ENCODE measurements around the gene KIF26B. TPM values are rescaled to one million over a fixed set of nuclear protein-coding genes. Genes with fewer than 3 reads are reported as not detected.

KIF26B gene
- total and polyA plus RNA-seq, 2 experiments from 2014 or later, result 0.03 to 0.76 TPM

DNA sequence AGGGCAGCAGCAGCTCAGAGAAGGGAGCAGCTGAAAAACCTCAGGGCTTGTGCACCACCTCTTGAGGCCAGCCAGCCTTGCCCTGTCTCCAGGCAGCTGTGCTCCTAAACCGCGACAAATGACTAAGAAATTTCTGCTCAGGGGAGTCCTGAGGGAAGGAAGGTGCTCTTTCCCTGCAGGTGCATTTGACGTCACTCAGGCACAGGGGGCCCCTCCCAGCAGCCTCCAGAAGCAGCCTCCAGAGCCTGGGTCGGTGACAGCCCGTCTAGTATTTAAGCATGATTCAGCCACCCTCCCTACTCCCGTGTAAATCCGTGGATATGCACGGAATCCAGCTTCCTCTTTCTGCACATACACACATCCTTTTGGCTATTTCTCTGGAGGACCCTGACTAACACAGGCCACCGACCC, 560.5 kb downstream of the KIF26B start:
- Mint-ChIP-seq H3K9me3 (no peaks in the 10 kb centered on the region), H3K36me3 (ENCODE audit: low read depth) (no peaks in the 10 kb centered on the region), H3K4me3 (no peak overlapping the region), H3K27me3 (ENCODE audit: insufficient read depth, low read depth, poor library complexity) (peaks cover 8% of the 10 kb centered on the region), H3K27ac (no peak overlapping the region), H3K4me1 (peaks cover 17% of the 10 kb centered on the region; the same call in 2 of the 3 replicates)
- no peaks in the 10 kb centered on the region for H3F3A ChIP-seq (replicated peaks; ENCODE audit: low read depth)
- H3K27ac ChIP-seq (ENCODE audit: low read depth), result no peak overlapping the region
- H3K27me3 ChIP-seq (ENCODE audit: insufficient read depth), result no peaks in the 10 kb centered on the region
- H3K4me1 ChIP-seq (ENCODE audit: insufficient read depth), result no peaks in the 10 kb centered on the region
- no peaks in the 10 kb centered on the region for H4K20me1 ChIP-seq (replicated peaks; ENCODE audit: insufficient read depth)
- H3K79me2 ChIP-seq (replicated peaks; ENCODE audit: insufficient read depth), result no peaks in the 10 kb centered on the region
- no peak for DNase-seq (ENCODE audit: low spot score)
- no peak overlapping the region for H3K4me2 ChIP-seq
- TF ChIP-seq NANOG (IDR thresholded peaks at IDR 0.05; ENCODE audit: borderline replicate concordance) (no peak), ZNF331 (CRISPR knock-in tag; IDR thresholded peaks at IDR 0.05; ENCODE audit: low read depth) (no peak), EZH2 (IDR thresholded peaks at IDR 0.05; ENCODE audit: low read depth, unreplicated experiment) (no peak), EZH2phosphoT487 (IDR thresholded peaks at IDR 0.05; ENCODE audit: unreplicated experiment) (no peak), JUNB (IDR thresholded peaks at IDR 0.05; ENCODE audit: unreplicated experiment) (no peak), STAT1 (IDR thresholded peaks at IDR 0.05; ENCODE audit: unreplicated experiment) (no peak), POLR2AphosphoS5 (IDR thresholded peaks at IDR 0.05; ENCODE audit: low read depth) (no peak), CREB1 (CRISPR knock-in tag; IDR thresholded peaks at IDR 0.05; ENCODE audit: low read depth) (no peak), ZNF114 (CRISPR knock-in tag; IDR thresholded peaks at IDR 0.05) (no peak)
- TF ChIP-seq, protein P1, sequence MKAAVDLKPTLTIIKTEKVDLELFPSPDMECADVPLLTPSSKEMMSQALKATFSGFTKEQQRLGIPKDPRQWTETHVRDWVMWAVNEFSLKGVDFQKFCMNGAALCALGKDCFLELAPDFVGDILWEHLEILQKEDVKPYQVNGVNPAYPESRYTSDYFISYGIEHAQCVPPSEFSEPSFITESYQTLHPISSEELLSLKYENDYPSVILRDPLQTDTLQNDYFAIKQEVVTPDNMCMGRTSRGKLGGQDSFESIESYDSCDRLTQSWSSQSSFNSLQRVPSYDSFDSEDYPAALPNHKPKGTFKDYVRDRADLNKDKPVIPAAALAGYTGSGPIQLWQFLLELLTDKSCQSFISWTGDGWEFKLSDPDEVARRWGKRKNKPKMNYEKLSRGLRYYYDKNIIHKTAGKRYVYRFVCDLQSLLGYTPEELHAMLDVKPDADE (IDR thresholded peaks at IDR 0.05), result no peak
- TF ChIP-seq, protein P2, sequence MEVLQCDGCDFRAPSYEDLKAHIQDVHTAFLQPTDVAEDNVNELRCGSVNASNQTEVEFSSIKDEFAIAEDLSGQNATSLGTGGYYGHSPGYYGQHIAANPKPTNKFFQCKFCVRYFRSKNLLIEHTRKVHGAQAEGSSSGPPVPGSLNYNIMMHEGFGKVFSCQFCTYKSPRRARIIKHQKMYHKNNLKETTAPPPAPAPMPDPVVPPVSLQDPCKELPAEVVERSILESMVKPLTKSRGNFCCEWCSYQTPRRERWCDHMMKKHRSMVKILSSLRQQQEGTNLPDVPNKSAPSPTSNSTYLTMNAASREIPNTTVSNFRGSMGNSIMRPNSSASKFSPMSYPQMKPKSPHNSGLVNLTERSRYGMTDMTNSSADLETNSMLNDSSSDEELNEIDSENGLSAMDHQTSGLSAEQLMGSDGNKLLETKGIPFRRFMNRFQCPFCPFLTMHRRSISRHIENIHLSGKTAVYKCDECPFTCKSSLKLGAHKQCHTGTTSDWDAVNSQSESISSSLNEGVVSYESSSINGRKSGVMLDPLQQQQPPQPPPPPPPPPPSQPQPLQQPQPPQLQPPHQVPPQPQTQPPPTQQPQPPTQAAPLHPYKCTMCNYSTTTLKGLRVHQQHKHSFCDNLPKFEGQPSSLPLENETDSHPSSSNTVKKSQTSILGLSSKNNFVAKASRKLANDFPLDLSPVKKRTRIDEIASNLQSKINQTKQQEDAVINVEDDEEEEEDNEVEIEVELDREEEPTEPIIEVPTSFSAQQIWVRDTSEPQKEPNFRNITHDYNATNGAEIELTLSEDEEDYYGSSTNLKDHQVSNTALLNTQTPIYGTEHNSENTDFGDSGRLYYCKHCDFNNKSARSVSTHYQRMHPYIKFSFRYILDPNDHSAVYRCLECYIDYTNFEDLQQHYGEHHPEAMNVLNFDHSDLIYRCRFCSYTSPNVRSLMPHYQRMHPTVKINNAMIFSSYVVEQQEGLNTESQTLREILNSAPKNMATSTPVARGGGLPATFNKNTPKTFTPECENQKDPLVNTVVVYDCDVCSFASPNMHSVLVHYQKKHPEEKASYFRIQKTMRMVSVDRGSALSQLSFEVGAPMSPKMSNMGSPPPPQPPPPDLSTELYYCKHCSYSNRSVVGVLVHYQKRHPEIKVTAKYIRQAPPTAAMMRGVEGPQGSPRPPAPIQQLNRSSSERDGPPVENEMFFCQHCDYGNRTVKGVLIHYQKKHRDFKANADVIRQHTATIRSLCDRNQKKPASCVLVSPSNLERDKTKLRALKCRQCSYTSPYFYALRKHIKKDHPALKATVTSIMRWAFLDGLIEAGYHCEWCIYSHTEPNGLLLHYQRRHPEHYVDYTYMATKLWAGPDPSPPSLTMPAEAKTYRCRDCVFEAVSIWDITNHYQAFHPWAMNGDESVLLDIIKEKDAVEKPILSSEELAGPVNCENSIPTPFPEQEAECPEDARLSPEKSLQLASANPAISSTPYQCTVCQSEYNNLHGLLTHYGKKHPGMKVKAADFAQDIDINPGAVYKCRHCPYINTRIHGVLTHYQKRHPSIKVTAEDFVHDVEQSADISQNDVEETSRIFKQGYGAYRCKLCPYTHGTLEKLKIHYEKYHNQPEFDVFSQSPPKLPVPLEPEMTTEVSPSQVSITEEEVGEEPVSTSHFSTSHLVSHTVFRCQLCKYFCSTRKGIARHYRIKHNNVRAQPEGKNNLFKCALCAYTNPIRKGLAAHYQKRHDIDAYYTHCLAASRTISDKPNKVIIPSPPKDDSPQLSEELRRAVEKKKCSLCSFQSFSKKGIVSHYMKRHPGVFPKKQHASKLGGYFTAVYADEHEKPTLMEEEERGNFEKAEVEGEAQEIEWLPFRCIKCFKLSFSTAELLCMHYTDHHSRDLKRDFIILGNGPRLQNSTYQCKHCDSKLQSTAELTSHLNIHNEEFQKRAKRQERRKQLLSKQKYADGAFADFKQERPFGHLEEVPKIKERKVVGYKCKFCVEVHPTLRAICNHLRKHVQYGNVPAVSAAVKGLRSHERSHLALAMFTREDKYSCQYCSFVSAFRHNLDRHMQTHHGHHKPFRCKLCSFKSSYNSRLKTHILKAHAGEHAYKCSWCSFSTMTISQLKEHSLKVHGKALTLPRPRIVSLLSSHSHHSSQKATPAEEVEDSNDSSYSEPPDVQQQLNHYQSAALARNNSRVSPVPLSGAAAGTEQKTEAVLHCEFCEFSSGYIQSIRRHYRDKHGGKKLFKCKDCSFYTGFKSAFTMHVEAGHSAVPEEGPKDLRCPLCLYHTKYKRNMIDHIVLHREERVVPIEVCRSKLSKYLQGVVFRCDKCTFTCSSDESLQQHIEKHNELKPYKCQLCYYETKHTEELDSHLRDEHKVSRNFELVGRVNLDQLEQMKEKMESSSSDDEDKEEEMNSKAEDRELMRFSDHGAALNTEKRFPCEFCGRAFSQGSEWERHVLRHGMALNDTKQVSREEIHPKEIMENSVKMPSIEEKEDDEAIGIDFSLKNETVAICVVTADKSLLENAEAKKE (CRISPR knock-in tag; IDR thresholded peaks at IDR 0.05), result no peak
- TF ChIP-seq, protein P3, sequence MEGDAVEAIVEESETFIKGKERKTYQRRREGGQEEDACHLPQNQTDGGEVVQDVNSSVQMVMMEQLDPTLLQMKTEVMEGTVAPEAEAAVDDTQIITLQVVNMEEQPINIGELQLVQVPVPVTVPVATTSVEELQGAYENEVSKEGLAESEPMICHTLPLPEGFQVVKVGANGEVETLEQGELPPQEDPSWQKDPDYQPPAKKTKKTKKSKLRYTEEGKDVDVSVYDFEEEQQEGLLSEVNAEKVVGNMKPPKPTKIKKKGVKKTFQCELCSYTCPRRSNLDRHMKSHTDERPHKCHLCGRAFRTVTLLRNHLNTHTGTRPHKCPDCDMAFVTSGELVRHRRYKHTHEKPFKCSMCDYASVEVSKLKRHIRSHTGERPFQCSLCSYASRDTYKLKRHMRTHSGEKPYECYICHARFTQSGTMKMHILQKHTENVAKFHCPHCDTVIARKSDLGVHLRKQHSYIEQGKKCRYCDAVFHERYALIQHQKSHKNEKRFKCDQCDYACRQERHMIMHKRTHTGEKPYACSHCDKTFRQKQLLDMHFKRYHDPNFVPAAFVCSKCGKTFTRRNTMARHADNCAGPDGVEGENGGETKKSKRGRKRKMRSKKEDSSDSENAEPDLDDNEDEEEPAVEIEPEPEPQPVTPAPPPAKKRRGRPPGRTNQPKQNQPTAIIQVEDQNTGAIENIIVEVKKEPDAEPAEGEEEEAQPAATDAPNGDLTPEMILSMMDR (conservative IDR thresholded peaks at IDR 0.05; ENCODE audit: low read depth in 2 of 2), result no peak
- TF ChIP-seq, protein P4, sequence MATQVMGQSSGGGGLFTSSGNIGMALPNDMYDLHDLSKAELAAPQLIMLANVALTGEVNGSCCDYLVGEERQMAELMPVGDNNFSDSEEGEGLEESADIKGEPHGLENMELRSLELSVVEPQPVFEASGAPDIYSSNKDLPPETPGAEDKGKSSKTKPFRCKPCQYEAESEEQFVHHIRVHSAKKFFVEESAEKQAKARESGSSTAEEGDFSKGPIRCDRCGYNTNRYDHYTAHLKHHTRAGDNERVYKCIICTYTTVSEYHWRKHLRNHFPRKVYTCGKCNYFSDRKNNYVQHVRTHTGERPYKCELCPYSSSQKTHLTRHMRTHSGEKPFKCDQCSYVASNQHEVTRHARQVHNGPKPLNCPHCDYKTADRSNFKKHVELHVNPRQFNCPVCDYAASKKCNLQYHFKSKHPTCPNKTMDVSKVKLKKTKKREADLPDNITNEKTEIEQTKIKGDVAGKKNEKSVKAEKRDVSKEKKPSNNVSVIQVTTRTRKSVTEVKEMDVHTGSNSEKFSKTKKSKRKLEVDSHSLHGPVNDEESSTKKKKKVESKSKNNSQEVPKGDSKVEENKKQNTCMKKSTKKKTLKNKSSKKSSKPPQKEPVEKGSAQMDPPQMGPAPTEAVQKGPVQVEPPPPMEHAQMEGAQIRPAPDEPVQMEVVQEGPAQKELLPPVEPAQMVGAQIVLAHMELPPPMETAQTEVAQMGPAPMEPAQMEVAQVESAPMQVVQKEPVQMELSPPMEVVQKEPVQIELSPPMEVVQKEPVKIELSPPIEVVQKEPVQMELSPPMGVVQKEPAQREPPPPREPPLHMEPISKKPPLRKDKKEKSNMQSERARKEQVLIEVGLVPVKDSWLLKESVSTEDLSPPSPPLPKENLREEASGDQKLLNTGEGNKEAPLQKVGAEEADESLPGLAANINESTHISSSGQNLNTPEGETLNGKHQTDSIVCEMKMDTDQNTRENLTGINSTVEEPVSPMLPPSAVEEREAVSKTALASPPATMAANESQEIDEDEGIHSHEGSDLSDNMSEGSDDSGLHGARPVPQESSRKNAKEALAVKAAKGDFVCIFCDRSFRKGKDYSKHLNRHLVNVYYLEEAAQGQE (IDR thresholded peaks at IDR 0.05; ENCODE audit: unreplicated experiment), result no peak
- H3K36me3 ChIP-seq (ENCODE audit: insufficient read depth), result no peaks in the 10 kb centered on the region
- H3K9me2 ChIP-seq (ENCODE audit: insufficient read depth), result peaks cover 13% of the 10 kb centered on the region; the same call in 1 of the 2 replicates
- no peak overlapping the region for H3K4me3 ChIP-seq
- 0 out of 2 replicates have a peak overlapping the region, but pooled peaks have one; percentile 24 for H2AFZ ChIP-seq
- ATAC-seq, result no peak
